Adipocyte (in vitro differentiated cells): ENCODE data around the gene SPRY1.

Experiments used
- DNase-seq: peaks from one replicate; pipeline ENCODE4 v3.0.0-alpha.2; 2015; ENCODE audit warnings: low read depth
- H3K27me3 ChIP-seq: replicated peaks from 2 replicates; pipeline ENCODE4 v1.7.0; 2013; ENCODE audit warnings: mild to moderate bottlenecking, low read length, moderate library complexity; ENCODE audit not compliant: control insufficient read depth, insufficient read depth
- H3K36me3 ChIP-seq: 2 replicates; pipeline ENCODE4 v1.7.0; 2013; ENCODE audit warnings: low read length, mild to moderate bottlenecking, moderate library complexity; ENCODE audit not compliant: control insufficient read depth, insufficient read depth, severe bottlenecking
- H3K4me1 ChIP-seq: 2 replicates; pipeline ENCODE4 v1.7.0; 2013; ENCODE audit warnings: mild to moderate bottlenecking, low read length, moderate library complexity; ENCODE audit not compliant: control insufficient read depth, insufficient read depth
- H3K4me3 ChIP-seq: 2 replicates; pipeline ENCODE4 v1.7.0; 2013; ENCODE audit warnings: mild to moderate bottlenecking, low read length, moderate library complexity
- H3K9ac ChIP-seq: 2 replicates; pipeline ENCODE4 v1.7.0; 2013; ENCODE audit warnings: mild to moderate bottlenecking, low read length, moderate library complexity
- H3K9me3 ChIP-seq: 2 replicates; pipeline ENCODE4 v1.7.0; 2013; ENCODE audit warnings: mild to moderate bottlenecking, low read length, moderate library complexity; ENCODE audit not compliant: control insufficient read depth

Gene SPRY1

DNA sequence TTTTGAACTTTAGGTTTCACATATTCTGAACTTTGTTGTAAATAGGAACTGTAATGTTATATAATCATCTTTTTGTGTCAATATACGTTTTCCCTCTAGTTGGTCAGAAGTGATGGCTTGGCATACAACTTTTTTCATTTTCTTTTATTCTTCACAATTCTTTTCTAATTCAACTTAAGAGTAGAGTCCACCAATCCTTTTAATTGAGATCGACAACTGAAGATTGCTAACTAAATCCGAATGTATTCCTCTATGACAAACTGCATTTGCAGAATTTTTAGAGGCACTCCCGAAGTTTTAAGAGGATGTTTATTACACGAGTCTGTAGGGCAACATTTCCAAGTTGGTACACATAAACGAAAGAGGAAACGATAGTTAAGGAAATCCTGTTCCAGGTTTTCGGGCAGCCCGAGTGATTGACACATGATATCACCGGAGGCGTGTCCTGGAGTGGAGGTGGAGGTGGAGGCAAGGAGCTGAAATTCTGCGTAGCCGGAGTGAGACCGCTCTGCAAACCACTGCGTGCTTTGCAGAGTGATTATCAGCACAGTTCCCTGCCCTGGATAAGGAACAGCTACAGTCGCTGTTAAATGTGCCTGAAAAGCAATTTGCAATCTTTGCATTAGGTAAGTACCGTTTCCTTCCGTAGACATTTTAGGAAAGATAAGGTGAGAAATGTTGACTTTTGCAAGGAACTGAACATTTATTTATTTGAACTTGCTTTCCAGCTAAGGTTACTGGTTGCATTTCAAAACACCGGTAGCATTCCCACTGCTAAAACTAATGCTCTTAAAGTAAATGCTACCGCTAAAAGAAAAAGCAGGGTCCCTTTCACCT lies at the start of gene SPRY1:
TSS of gene SPRY1 (plus strand) at position 489 of the 837 bp plus-strand sequence. CDS start 4,797 bp downstream, outside the sequence.
- H3K27me3 ChIP-seq = no peaks in the 10 kb centered on the region
- peak within 1 kb of the TSS; percentile 96 for H3K9ac ChIP-seq
- H3K9me3 ChIP-seq = no peaks in the 10 kb centered on the region
- peaks cover 1% of the 10 kb centered on the region for H3K4me1 ChIP-seq
- no peaks in the 10 kb centered on the region for H3K36me3 ChIP-seq
- H3K4me3 ChIP-seq = peak within 1 kb of the TSS; percentile 94
- peak; percentile 96 for DNase-seq

DNA sequence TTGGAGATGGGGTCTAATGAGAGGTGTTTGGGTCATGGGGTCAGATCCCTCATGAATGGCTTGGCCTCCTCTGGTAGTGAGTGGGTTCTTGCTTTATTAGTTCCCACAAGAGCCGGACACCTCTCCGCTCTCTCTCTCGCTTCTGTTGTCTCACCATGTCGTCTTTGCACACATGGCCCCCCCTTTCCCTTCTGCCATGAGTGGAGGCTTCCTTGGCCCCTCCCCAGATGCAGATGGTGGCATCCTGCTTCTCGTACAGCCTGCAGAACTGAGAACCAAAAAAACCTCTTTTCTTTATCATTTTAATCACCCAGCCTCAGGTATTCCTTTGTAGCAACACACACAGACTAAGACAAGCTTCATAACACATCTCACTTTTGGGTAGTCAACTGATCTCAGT lies 49.6 kb upstream of the SPRY1 start:
- no peaks in the 10 kb centered on the region for H3K36me3 ChIP-seq
- no peaks in the 10 kb centered on the region for H3K27me3 ChIP-seq
- H3K4me3 ChIP-seq = no peak overlapping the region
- H3K9me3 ChIP-seq = no peaks in the 10 kb centered on the region
- DNase-seq = no peak
- H3K4me1 ChIP-seq = peaks cover 5% of the 10 kb centered on the region
- no peak overlapping the region for H3K9ac ChIP-seq

GRCh38 chr4:123348946-123349345 lies 47.6 kb upstream of the SPRY1 start:
- no peak overlapping the region for H3K4me3 ChIP-seq
- no peaks in the 10 kb centered on the region for H3K9me3 ChIP-seq
- DNase-seq = no peak
- no peaks in the 10 kb centered on the region for H3K27me3 ChIP-seq
- no peaks in the 10 kb centered on the region for H3K36me3 ChIP-seq
- H3K4me1 ChIP-seq = peaks cover 13% of the 10 kb centered on the region
- H3K9ac ChIP-seq = no peak overlapping the region

DNA sequence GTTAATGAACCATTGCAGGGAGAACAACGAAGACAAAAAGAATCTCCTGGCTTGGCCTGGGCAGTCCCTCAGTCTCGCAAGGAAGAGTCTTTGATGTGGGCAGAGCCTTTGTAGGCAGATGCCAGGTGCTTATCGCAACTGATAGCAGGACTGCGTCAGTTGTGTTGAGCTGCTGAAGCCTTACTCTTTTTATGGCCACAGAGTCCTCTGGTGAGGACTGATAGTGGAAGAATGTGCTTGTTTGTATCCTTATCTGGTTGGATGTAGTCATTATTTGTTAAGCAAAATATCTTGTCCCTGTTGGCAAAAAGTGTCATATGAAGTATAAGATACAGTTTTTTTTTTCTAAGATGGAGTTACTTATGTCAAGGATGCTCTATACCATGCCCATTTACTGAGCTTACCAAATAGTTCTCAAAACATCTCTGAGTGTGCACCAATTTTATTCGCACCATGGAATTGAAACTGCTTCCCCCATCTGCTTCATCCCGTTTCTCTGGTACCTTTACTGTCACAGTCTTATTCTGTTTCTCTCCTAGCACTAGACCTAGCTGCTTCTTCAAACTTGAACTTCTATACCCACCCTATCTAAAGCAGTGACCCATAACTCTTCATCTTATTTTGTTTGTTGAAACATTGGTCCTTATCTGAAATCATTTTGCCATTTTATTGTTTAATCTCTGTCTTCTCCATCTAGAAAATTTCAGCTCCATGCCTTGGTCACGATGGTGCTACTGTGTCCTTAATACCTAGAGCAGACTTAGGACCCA lies 47.0 kb upstream of the SPRY1 start:
- H3K36me3 ChIP-seq = no peaks in the 10 kb centered on the region
- no peaks in the 10 kb centered on the region for H3K9me3 ChIP-seq
- H3K4me1 ChIP-seq = peaks cover 13% of the 10 kb centered on the region
- no peak overlapping the region for H3K9ac ChIP-seq
- DNase-seq = no peak
- H3K27me3 ChIP-seq = no peaks in the 10 kb centered on the region
- H3K4me3 ChIP-seq = no peak overlapping the region

GRCh38 chr4:123350191-123350544 lies 46.4 kb upstream of the SPRY1 start:
- Histone ChIP-seq H3K9ac (no peak overlapping the region), H3K36me3 (no peaks in the 10 kb centered on the region), H3K4me1 (peaks cover 13% of the 10 kb centered on the region), H3K27me3 (no peaks in the 10 kb centered on the region), H3K9me3 (no peaks in the 10 kb centered on the region), H3K4me3 (no peak overlapping the region)
- DNase-seq = peak; percentile 4

- H3K9me3 ChIP-seq = no peaks in the 10 kb centered on the region
- no peaks in the 10 kb centered on the region for H3K27me3 ChIP-seq
- DNase-seq = no peak
- peaks cover 11% of the 10 kb centered on the region for H3K4me1 ChIP-seq
- H3K4me3 ChIP-seq = no peak overlapping the region
- H3K36me3 ChIP-seq = no peaks in the 10 kb centered on the region
- no peak overlapping the region for H3K9ac ChIP-seq
Measured at GRCh38 chr4:123350726-123351125, 45.9 kb upstream of the SPRY1 start.

DNA sequence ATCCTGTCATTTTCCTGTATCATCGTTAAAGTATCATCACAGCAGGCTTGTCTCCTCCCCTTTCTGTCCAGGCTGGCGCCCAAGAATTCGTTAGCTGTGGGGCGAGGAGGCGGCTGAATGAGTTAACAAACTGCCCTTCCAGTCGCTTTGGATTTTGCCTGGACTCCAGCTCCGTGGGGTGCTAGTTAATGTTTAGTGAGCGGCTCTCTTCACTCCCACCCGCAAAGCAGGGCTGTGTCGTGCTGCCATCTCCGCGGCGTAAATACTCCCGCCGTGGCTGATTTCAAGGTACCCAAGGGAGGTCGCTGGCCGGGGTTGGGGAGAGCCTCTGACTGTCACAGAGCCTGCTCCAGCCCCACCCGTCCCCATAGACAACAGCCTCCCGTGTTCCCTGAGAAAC lies 44.9 kb upstream of the SPRY1 start:
- Histone ChIP-seq H3K27me3 (no peaks in the 10 kb centered on the region), H3K9ac (no peak overlapping the region), H3K4me3 (no peak overlapping the region), H3K36me3 (no peaks in the 10 kb centered on the region), H3K9me3 (no peaks in the 10 kb centered on the region), H3K4me1 (peaks cover 9% of the 10 kb centered on the region)
- DNase-seq = no peak

DNA sequence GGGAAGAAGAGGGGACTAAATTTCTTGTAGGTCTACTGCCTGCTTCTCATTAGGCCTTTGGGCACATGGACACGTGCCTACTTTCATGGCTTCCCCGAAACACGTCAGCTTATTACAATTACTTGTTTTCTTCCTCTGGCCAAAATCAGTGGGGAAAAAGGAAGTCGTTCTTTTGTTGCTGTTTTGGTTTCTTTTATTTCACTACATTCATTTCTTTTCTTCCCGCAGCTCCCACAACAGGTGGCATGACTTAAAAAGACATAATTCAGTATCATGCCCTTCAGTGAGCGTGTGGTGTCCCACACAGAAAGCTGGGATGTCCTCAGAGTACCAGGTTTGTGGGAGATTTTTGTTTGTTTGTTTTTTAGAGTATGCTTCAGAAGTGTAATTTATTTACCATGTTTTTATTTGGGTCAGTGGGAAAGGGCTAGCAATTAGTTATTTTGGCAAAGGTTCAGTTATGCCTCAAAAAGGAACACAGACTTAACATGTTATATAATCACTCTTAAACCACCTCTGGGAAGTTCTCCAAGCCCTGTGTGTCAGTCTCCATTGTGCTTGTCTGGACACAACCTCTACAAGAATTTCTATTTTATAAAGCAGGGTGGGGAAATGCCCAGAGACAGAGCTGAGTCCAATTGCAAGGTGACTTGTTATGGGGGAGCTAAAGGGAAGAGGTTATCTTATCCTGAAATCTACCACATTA lies 44.2 kb upstream of the SPRY1 start:
- peak; percentile 52 for DNase-seq
- Histone ChIP-seq H3K4me1 (peaks cover 9% of the 10 kb centered on the region), H3K27me3 (no peaks in the 10 kb centered on the region), H3K9me3 (no peaks in the 10 kb centered on the region), H3K9ac (no peak overlapping the region), H3K36me3 (no peaks in the 10 kb centered on the region), H3K4me3 (no peak overlapping the region)

DNA sequence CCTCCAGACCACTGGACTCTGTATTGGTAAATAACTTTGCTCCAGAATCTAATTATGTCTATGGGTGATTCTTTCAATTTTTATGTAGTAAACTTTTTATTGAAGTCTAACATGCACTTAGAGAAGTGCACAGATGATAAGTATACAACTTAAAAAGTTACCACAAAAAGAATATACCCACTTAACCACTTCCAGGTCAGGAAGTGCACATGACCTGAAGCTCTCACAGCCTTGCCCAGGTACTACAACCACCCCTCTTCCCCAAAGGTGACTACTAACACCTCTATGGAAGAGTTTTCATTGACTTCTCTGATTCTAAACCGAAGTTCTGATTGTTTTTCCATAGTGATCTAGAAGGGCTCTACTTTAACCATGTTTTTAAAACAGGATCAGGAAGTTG lies 43.6 kb upstream of the SPRY1 start:
- DNase-seq = no peak
- H3K4me1 ChIP-seq = peaks cover 9% of the 10 kb centered on the region
- no peaks in the 10 kb centered on the region for H3K27me3 ChIP-seq
- H3K4me3 ChIP-seq = no peak overlapping the region
- no peak overlapping the region for H3K9ac ChIP-seq
- H3K36me3 ChIP-seq = no peaks in the 10 kb centered on the region
- no peaks in the 10 kb centered on the region for H3K9me3 ChIP-seq

DNA sequence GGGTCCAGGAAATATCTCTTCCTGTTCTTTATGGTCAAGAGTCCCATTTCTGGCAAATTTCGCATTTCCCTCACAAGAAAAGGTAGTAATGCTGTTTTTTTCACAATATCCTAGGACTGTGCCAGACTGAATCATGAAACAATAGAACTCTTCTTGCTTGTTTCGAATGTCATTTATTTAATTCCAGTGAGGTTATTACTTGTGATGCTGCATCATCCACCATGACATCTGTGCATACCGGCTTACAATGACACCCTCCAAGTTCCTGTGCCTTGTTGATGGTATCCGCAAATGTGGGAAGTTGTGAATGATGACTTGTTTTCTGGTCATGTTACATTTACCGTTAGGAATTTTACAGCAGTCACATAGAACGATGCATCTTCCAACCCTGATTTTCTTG lies 42.9 kb upstream of the SPRY1 start:
- H3K9ac ChIP-seq = no peak overlapping the region
- no peak for DNase-seq
- peaks cover 9% of the 10 kb centered on the region for H3K4me1 ChIP-seq
- H3K4me3 ChIP-seq = no peak overlapping the region
- no peaks in the 10 kb centered on the region for H3K9me3 ChIP-seq
- no peaks in the 10 kb centered on the region for H3K36me3 ChIP-seq
- no peaks in the 10 kb centered on the region for H3K27me3 ChIP-seq

- Histone ChIP-seq H3K9ac (no peak overlapping the region), H3K9me3 (no peaks in the 10 kb centered on the region), H3K4me3 (no peak overlapping the region), H3K27me3 (no peaks in the 10 kb centered on the region), H3K36me3 (no peaks in the 10 kb centered on the region), H3K4me1 (peaks cover 9% of the 10 kb centered on the region)
- no peak for DNase-seq
Measured at GRCh38 chr4:123354701-123355100, 41.9 kb upstream of the SPRY1 start.
